GM18870 (cell line): ENCODE results near the gene PKD1L1.
"Not testable (repeated sequence)": the region's sequence is repeated elsewhere in the genome, so short reads cannot be mapped to it uniquely, and the experiment has no call there.

Experiments used
- ATAC-seq: cut with Tn5 transposase; IDR thresholded peaks from one replicate; pipeline ENCODE4 v1.9.1; 2021; ENCODE audit warnings: moderate library complexity; ENCODE audit not compliant: unreplicated experiment

The PKD1L1 gene

GRCh38 chr7:47772492-47772891 lies 175.8 kb downstream of the PKD1L1 start:
- ATAC-seq: no peak

- no peak for ATAC-seq
These were observed 176.3 kb downstream of the PKD1L1 start for GRCh38 chr7:47771990-47772360.

DNA sequence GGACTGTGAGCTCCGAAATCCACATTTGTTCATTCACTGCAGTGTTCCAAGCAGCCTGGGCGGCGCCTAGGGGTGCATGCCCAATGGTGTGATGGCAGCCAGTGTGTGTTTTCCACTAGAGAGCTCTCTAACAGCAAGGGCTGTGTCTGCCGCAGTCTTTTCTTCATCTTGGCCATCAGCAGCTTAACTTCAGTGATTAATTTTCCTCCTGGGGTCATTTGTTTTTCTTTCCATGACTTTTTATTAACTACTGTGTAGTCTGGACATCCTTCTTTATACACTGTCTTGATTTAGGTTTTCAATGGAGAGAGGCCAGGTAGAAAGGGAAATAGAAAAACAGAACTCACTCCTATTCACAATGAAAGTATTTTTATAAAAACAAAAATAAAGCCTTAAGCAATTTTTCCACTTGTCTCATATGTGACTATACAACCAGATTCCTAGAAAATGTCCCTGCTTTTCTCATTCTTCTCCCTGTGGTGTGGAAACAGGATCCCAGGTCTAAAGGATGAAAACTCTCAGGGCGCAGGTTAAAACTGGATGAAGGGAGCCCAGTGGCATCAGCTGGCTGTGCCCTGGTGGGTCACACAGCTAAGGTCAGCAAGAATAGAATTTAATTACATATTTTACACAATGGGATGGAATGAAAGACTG lies 176.8 kb downstream of the PKD1L1 start:
- ATAC-seq: no peak

DNA sequence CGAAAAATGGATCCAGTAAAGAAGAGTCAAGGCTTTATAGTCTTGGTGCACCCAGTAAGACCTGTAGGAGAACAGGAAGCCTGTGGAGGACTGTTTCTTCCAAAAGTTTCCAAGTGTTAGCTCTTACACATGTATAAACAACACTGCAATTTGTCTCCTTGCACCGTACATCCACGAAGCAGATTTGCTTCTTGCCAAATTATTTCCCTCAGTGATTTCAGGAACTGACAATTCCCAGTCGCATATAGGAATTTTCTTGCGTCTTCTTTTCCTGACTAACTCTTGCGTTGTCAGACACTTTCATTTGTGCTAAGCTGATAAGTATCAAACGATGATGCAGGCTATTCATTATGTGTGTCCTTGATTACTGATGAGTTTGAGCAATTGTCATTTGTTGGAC lies 182.1 kb downstream of the PKD1L1 start:
- ATAC-seq: no peak

GRCh38 chr7:47765373-47765979 lies 182.8 kb downstream of the PKD1L1 start:
- ATAC-seq: no peak

DNA sequence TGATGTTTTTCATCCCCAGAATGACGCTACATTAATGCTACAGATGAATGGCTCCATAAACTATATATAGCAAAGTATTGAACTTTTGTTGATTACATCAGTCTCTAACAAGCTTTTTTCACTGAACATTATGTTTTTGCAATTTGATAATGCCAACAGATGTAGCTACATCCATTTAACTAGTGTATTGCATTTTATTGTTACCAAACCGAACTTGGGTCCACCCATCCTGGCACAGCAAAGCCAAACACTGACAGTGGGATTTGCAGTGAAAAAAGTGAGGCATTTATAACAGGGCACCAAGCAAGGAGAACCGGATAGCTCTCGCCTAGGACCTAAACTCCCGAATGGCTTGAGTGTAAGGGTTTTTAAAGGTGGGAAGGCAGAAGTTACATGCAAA lies 183.5 kb downstream of the PKD1L1 start:
- no peak for ATAC-seq

- ATAC-seq: no peak
These were observed 184.9 kb downstream of the PKD1L1 start for GRCh38 chr7:47763063-47763974.

DNA sequence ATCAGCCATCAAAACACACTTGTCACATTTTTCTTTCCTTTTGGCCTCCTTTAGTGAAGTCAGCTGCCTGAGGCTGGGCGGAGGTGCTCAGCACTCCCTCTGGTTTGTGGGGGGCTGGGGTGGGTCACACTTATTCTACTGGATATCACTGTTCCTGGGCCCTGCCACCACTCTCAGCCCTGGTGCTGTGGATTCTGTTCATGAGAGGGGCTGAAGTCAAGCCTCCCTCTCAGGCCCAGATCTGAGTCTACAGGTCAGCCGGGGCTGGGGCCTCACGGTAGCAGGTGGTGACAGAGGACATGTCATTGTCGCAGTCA lies 185.6 kb downstream of the PKD1L1 start:
- no peak for ATAC-seq

GRCh38 chr7:47762207-47762606 lies 186.1 kb downstream of the PKD1L1 start:
- no peak for ATAC-seq

GRCh38 chr7:47759056-47759706 lies 189.1 kb downstream of the PKD1L1 start:
- ATAC-seq: no peak

- ATAC-seq: no peak
These were observed 189.7 kb downstream of the PKD1L1 start for GRCh38 chr7:47758546-47758945.

DNA sequence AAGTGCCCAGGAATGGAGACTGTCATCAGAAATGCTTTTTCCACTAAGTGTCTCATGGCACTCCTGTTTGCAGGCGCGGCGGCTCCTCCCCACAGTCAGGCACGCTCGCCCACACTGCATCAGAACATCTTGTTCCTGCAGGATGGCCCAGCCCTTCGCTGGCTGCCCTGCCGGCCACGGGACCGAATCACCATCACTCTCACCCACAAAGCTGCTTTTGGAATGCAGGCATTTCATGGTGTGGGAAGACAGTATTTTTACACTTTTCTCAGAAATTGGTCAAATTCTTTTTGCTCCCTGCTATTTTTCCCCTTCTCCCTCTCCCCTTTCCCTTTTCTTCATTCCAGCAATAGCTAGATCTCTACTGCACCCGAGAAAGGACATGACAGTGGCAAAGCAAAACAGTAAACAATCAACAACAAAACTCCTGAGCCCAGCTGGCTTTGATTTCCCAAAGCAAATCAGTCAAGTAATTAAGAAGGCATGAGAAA lies 190.3 kb downstream of the PKD1L1 start:
- no peak for ATAC-seq

GRCh38 chr7:47756636-47757035 lies 191.6 kb downstream of the PKD1L1 start:
- ATAC-seq: no peak

- no peak for ATAC-seq
These were observed 193.0 kb downstream of the PKD1L1 start for GRCh38 chr7:47755248-47755647.

- ATAC-seq: not testable (repeated sequence)
These were observed 196.5 kb downstream of the PKD1L1 start for GRCh38 chr7:47751724-47752123.

GRCh38 chr7:47751043-47751442 lies 197.2 kb downstream of the PKD1L1 start:
- no peak for ATAC-seq

DNA sequence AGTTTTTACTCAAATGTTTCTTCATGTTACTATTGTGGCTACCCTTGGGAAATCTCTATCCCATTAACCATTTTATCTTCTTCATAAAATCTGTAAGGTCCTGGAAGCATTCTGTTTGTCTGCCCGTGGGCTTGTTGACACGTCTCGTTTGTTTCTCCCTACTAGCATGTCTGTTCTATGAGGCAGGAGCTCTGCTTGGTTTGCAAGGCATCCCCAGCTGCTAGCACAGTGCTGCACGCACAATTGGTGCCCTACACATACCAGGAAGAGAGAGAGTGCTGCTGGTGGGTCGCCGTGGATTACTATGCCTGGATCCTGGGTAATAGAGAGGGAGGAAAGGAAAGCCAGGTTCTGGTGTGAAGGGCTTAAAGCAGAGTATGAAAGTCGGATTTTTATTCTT lies 200.2 kb downstream of the PKD1L1 start:
- ATAC-seq: no peak

- ATAC-seq: no peak
These were observed 201.1 kb downstream of the PKD1L1 start for GRCh38 chr7:47747160-47747559.

DNA sequence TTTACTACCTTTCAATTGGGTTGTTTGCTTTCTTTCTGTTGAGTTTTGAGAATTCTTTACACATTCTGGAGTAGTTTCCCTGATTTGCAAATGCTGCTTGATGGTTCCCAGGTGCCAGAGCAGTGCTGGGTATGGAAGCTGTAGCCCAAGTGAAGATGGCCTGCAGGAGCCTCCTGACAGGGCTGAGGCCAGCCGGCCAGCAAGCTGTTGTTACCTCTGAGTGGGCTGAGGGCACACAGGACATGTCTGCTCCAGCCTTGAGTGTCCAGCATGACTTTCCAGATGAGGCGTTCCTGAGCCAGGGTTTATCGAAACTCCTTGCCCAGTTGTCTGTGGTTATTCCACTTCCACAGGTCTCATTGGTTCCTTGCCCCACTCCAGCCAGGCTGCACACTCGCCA lies 201.8 kb downstream of the PKD1L1 start:
- ATAC-seq: no peak

GRCh38 chr7:47744883-47745282 lies 203.4 kb downstream of the PKD1L1 start:
- ATAC-seq: no peak

DNA sequence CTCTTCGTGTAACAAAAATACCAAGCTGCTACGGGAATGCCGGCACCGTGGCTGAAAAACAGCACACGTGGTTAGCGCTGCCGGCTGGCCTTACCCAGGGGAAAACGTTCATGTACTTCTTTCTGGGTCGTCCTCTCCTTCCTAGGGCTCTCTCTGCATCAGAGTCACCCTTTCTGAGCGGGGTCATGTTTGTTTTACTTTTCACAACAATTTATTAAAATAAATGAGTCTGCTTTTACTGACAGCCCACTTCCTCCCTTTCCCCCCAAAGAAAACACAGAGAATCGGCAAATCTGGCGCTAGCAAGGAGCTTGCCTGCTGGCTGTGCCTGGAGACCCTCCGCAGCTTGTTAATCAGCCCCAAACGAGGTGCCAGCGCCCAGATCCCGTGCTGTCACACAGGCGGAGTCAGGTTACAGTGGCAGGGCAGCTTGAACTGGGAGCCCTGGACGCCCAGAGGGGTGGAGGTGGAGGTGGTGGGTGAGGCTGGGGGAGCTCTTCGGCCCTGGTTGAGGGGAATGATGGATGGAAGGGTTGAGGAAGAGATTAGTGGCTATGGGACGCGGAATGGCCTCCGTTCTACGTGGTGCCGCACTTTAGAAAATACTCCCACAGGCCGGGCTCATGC lies 204.2 kb downstream of the PKD1L1 start:
- no peak for ATAC-seq
